Ovary (tissue), 9 donors: ENCODE data around the gene SYS1. TPM values are rescaled to one million over a fixed set of nuclear protein-coding genes. Genes with fewer than 3 reads are reported as not detected.

ENCODE experiments used
- DNase-seq, 5 donors: peaks; one replicate each; pipeline ENCODE4 v3.0.0-alpha.2; 2019 to 2020
- H3K27ac ChIP-seq, 2 donors: fragments of 200-600 bp; one replicate each; pipeline versions ENCODE4 v1.5.1 to v1.8.0; 2019 to 2022
- H3K27me3 ChIP-seq: fragments of 200-600 bp; one replicate; pipeline ENCODE4 v1.8.0; 2022
- H3K36me3 ChIP-seq: fragments of 200-600 bp; sonication (generic); one replicate; pipeline ENCODE4 v1.5.1; 2019
- H3K4me1 ChIP-seq: one replicate; pipeline ENCODE4 v1.8.1; 2013; ENCODE audit warnings: mild to moderate bottlenecking, moderate library complexity; ENCODE audit not compliant: insufficient read depth
- H3K4me3 ChIP-seq: fragments of 200-600 bp; sonication (generic); one replicate; pipeline ENCODE4 v1.5.1; 2017
- H3K9me3 ChIP-seq, 2 donors: fragments of 200-600 bp in 1 of 2; sonication (generic) in 1 of 2; one replicate each; pipeline versions ENCODE4 v1.5.1 to v1.8.1; 2013 to 2019; ENCODE audit warnings: mild to moderate bottlenecking in 1 of 2, moderate library complexity in 1 of 2
- CTCF ChIP-seq, 3 donors: fragments of 450-650 bp in 2 of 3; fragments of 200-600 bp in 1 of 3; IDR thresholded peaks; one replicate each; pipeline versions ENCODE4 v1.5.1 to v1.8.0; 2016 to 2022; ENCODE audit warnings: antibody characterized with exemption in 3 of 3, mild to moderate bottlenecking in 1 of 3
- EP300 ChIP-seq: sonication (generic); formaldehyde crosslinking; IDR thresholded peaks from one replicate; pipeline ENCODE4 v1.6.1; 2017; ENCODE audit warnings: antibody characterized with exemption
- POLR2A ChIP-seq: fragments of 450-650 bp; IDR thresholded peaks from one replicate; pipeline ENCODE4 v1.6.1; 2017; ENCODE audit warnings: antibody characterized with exemption, mild to moderate bottlenecking, moderate library complexity
- WGBS, 3 donors: extraction: QIAGEN DNeasy Blood & Tissue Kit in 1 of 3; methylation state at CpG; one replicate each; pipeline versions ENCODE4 v1.1.5 to v1.1.7; 2013 to 2017; 5-methylcytosine and 5-hydroxymethylcytosine counted together
- intact Hi-C, 4 donors: fragments of 100-400 bp; cut with DNase I; formaldehyde crosslinking; loops; one replicate each; pipeline versions ENCODE4 v1.11.0 to v1.15.1; 2022 to 2023
- polyA plus RNA-seq, 2 donors: library from polyadenylated mRNA; stranded (reverse); fragments of 200-250 nt in 1 of 2; fragments of 350-450 nt in 1 of 2; fragmentation: Illumina TruSeq in 1 of 2; extraction: RNeasy Lipid Tissue Mini Kit (QIAGEN cat#74804) in 1 of 2; gene quantifications; one replicate each; pipeline ENCODE4 v1.2.3, GENCODE V29; 2013 to 2014
- total RNA-seq, 7 donors: library from RNA; depleted of rRNA in 2 of 7; stranded (reverse); fragments of >200 nt in 2 of 7; fragmentation: NEBNext Ultra II Directional in 3 of 7; extraction: Animal tissue kit (Norgen Biotek cat#: 25700) in 3 of 7; gene quantifications; one replicate each; pipeline versions ENCODE4 v1.1.0 to v1.2.4, GENCODE V29; 2016 to 2023
- donor health status: DM: no; HTN: no; CAD: no; lungs with moderate emphysema.
- donor health status: DM: no; HTN: no; CAD: no.
- donor health status: Bipolar disorder and iron deficiency.
- donor health status: DM: yes; HTN: yes; CAD: no.
- donor health status: DM: no; HTN: no; CAD: no.
- donor health status: DM: yes; HTN: yes; CAD: no.

Gene SYS1
- total and polyA plus RNA-seq, 9 donors = 29.2 to 69.7 (median 33.0) TPM

- peak within 1 kb of the TSS; percentile 51 for H3K4me3 ChIP-seq
- 86 to 92% (median 89%) methylated on average over 21 of the region's 21 CpGs for WGBS, 3 donors
- no peaks in the 10 kb centered on the region for H3K27me3 ChIP-seq
- H3K9me3 ChIP-seq = no peaks in the 10 kb centered on the region
- H3K27ac ChIP-seq = peak within 1 kb of the TSS; percentile 58 to 63
- H3K36me3 ChIP-seq = no peaks in the 10 kb centered on the region
- H3K4me1 ChIP-seq = peaks cover 3% of the 10 kb centered on the region
- intact Hi-C loops = loop anchor here in 1 of 4 donors (2.0 to 5.0 kb wide), 2 partner anchors 45 to 544 kb away; partner anchors contain the start of gene SYS1
- TF ChIP-seq CTCF (IDR thresholded peaks at IDR 0.05) (no peak), POLR2A (no peak), EP300 (no peak)
- no peak for DNase-seq
Measured at GRCh38 chr20:45407783-45408645, 45.1 kb downstream of the SYS1 start, which contains the start of gene DBNDD2. TSS of gene DBNDD2 (plus strand) at chr20:45408289. CDS start at chr20:45408468, 179 bp downstream.

- Histone ChIP-seq H3K36me3 (no peaks in the 10 kb centered on the region), H3K4me1 (peaks cover 3% of the 10 kb centered on the region), H3K9me3 (no peaks in the 10 kb centered on the region), H3K4me3 (no peak overlapping the region), H3K27ac (no peak overlapping the region), H3K27me3 (no peaks in the 10 kb centered on the region)
- no peak for TF ChIP-seq CTCF (IDR thresholded peaks at IDR 0.05)
- TF ChIP-seq POLR2A = no peak
- no peak for TF ChIP-seq EP300
- 80 to 87% (median 84%) methylated on average over 7 of the region's 7 CpGs for WGBS, 3 donors
- intact Hi-C loops = loop anchor here in 1 of 4 donors (5.0 kb wide), 1 partner anchor 544 kb away; no protein-coding TSS in a partner anchor
- DNase-seq = no peak
Measured at GRCh38 chr20:45408646-45409213, 45.8 kb downstream of the SYS1 start.

- Histone ChIP-seq H3K27me3 (no peaks in the 10 kb centered on the region), H3K36me3 (no peaks in the 10 kb centered on the region), H3K4me1 (peaks cover 3% of the 10 kb centered on the region), H3K4me3 (no peak overlapping the region), H3K9me3 (no peaks in the 10 kb centered on the region), H3K27ac (no peak overlapping the region)
- intact Hi-C loops = loop anchor here in 2 of 4 donors (5.0 to 10.0 kb wide), 2 partner anchors 543 to 765 kb away; no protein-coding TSS in a partner anchor
- 84 to 95% (median 90%) methylated on average over 7 of the region's 7 CpGs for WGBS, 3 donors
- TF ChIP-seq POLR2A = no peak
- no peak for TF ChIP-seq EP300
- TF ChIP-seq CTCF (IDR thresholded peaks at IDR 0.05) = no peak
- DNase-seq = no peak
Measured at GRCh38 chr20:45409521-45410272, 46.7 kb downstream of the SYS1 start.

GRCh38 chr20:45410887-45411286, 47.9 kb downstream of the SYS1 start:
- Histone ChIP-seq H3K36me3 (no peaks in the 10 kb centered on the region), H3K27ac (no peak overlapping the region), H3K27me3 (no peaks in the 10 kb centered on the region), H3K9me3 (no peaks in the 10 kb centered on the region), H3K4me1 (peaks cover 3% of the 10 kb centered on the region), H3K4me3 (no peak overlapping the region)
- intact Hi-C loops = loop anchor here in 1 of 4 donors (10.0 kb wide), 1 partner anchor 766 kb away; no protein-coding TSS in a partner anchor
- TF ChIP-seq CTCF (IDR thresholded peaks at IDR 0.05) (no peak), EP300 (no peak), POLR2A (no peak)
- no peak for DNase-seq
- WGBS, 3 donors = 52 to 60% (median 58%) methylated on average over 8 of the region's 8 CpGs
